GM23338 (cell line): ENCODE measurements around the gene TMEM131L. TPM values are rescaled to one million over a fixed set of nuclear protein-coding genes. Genes with fewer than 3 reads are reported as not detected.

Source experiments
- ATAC-seq: fragments of 200-7000 bp; cut with Tn5 transposase; 3 replicates; pipeline ENCODE4 v1.9.1; 2020
- DNase-seq: peaks from one replicate; pipeline ENCODE4 v3.0.0-alpha.2; 2015; ENCODE audit warnings: low spot score
- H2AFZ ChIP-seq: fragments of 200-600 bp; sonication (generic); 2 replicates; pipeline ENCODE4 v1.8.0; 2016; ENCODE audit warnings: antibody characterized with exemption, mild to moderate bottlenecking, moderate library complexity
- H3F3A ChIP-seq: fragments of 200-600 bp; sonication (generic); replicated peaks from 2 replicates; pipeline ENCODE4 v1.8.0; 2017; ENCODE audit warnings: antibody characterized with exemption, mixed run types, low read depth
- H3K27ac ChIP-seq: fragments of 200-600 bp; sonication (generic); 2 replicates; pipeline ENCODE4 v1.6.1; 2016; ENCODE audit warnings: low read depth
- H3K27me3 ChIP-seq: fragments of 200-600 bp; sonication (generic); 2 replicates; pipeline ENCODE4 v1.8.0; 2016; ENCODE audit warnings: mild to moderate bottlenecking, mixed run types, moderate library complexity; ENCODE audit not compliant: insufficient read depth
- H3K36me3 ChIP-seq: fragments of 200-600 bp; sonication (generic); 2 replicates; pipeline ENCODE4 v1.8.0; 2016; ENCODE audit warnings: mild to moderate bottlenecking; ENCODE audit not compliant: insufficient read depth
- H3K4me1 ChIP-seq: fragments of 200-600 bp; sonication (generic); 2 replicates; pipeline ENCODE4 v1.8.0; 2016; ENCODE audit warnings: mild to moderate bottlenecking, moderate library complexity; ENCODE audit not compliant: insufficient read depth
- H3K4me2 ChIP-seq: fragments of 200-600 bp; sonication (generic); 2 replicates; pipeline ENCODE4 v1.7.1; 2017; ENCODE audit warnings: mixed run types
- H3K4me3 ChIP-seq: fragments of 200-600 bp; sonication (generic); 2 replicates; pipeline ENCODE4 v1.6.1; 2016; ENCODE audit warnings: mixed run types
- H3K79me2 ChIP-seq: fragments of 200-600 bp; sonication (generic); replicated peaks from 2 replicates; pipeline ENCODE4 v1.8.0; 2017; ENCODE audit warnings: mild to moderate bottlenecking; ENCODE audit not compliant: insufficient read depth
- H3K9me2 ChIP-seq: fragments of 200-600 bp; sonication (generic); 2 replicates; pipeline ENCODE4 v1.8.0; 2017; ENCODE audit not compliant: insufficient read depth
- H4K20me1 ChIP-seq: fragments of 200-600 bp; sonication (generic); replicated peaks from 2 replicates; pipeline ENCODE4 v1.8.0; 2017; ENCODE audit warnings: mild to moderate bottlenecking; ENCODE audit not compliant: insufficient read depth
- H3K27ac Mint-ChIP-seq: 2 replicates; pipeline ENCODE4 v1.8.0; 2020; ENCODE audit warnings: inconsistent platforms, mild to moderate bottlenecking, moderate library complexity, mixed read lengths
- H3K27me3 Mint-ChIP-seq: 3 replicates; pipeline ENCODE4 v1.8.0; 2022; ENCODE audit warnings: low read depth, mild to moderate bottlenecking, moderate library complexity, mixed read lengths, inconsistent platforms; ENCODE audit not compliant: insufficient read depth, poor library complexity
- H3K36me3 Mint-ChIP-seq: 3 replicates; pipeline ENCODE4 v1.8.0; 2021; ENCODE audit warnings: low read depth, mild to moderate bottlenecking, inconsistent platforms, moderate library complexity, mixed read lengths
- H3K4me1 Mint-ChIP-seq: 3 replicates; pipeline ENCODE4 v1.8.0; 2020; ENCODE audit warnings: mild to moderate bottlenecking, inconsistent platforms, mixed read lengths
- H3K4me3 Mint-ChIP-seq: 3 replicates; pipeline ENCODE4 v1.8.0; 2021; ENCODE audit warnings: moderate library complexity, mild to moderate bottlenecking, inconsistent platforms, mixed read lengths
- H3K9me3 Mint-ChIP-seq: 3 replicates; pipeline ENCODE4 v1.8.0; 2020; ENCODE audit warnings: moderate library complexity, mild to moderate bottlenecking, inconsistent platforms, mixed read lengths
- STAT1 ChIP-seq: IDR thresholded peaks from one replicate; pipeline ENCODE4 v1.6.1; 2016; ENCODE audit warnings: antibody characterized with exemption; ENCODE audit not compliant: unreplicated experiment
- polyA plus RNA-seq: library from polyadenylated mRNA; unstranded; fragments of >200 nt; fragmentation: Nextera tagmentation; extraction: Ambion mirVana; gene quantifications from 2 replicates; pipeline ENCODE4 v1.2.1, GENCODE V29; 2016
- total RNA-seq: library from RNA; depleted of rRNA; stranded (reverse); fragments of >200 nt; shearing (Covaris generic); gene quantifications from 2 replicates; pipeline ENCODE4 v1.2.3, GENCODE V29; 2014
- TF ChIP-seq, protein P1 (sequence below): fragments of 250-450 bp; sonication (Bioruptor Pico); IDR thresholded peaks from 2 replicates; pipeline ENCODE4 v1.5.0; 2020; ENCODE audit warnings: mild to moderate bottlenecking, moderate library complexity

TMEM131L gene
- total and polyA plus RNA-seq, 2 experiments from 2014 or later = 11.1 to 32.2 TPM

DNA sequence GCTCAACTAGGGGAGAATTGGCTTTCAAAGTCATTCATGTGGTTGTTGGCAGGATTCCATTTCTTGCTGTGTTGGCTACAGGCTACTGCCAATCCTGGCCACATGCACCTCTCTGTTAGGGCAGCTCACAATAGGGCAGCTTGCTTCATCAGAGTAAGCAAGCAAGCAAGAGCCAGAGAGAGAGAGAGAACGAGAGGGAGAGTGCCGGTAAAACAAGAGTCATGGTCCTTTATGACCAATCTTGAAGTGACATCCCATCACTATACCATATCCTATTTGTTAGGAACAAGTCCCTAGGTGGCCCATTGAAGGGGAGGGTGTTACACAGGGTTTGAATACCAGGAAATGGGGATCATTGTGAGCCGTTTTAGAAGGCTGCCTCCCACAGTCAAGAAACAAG, 185.0 kb downstream of the TMEM131L start (continued):
- TF ChIP-seq, protein P1, sequence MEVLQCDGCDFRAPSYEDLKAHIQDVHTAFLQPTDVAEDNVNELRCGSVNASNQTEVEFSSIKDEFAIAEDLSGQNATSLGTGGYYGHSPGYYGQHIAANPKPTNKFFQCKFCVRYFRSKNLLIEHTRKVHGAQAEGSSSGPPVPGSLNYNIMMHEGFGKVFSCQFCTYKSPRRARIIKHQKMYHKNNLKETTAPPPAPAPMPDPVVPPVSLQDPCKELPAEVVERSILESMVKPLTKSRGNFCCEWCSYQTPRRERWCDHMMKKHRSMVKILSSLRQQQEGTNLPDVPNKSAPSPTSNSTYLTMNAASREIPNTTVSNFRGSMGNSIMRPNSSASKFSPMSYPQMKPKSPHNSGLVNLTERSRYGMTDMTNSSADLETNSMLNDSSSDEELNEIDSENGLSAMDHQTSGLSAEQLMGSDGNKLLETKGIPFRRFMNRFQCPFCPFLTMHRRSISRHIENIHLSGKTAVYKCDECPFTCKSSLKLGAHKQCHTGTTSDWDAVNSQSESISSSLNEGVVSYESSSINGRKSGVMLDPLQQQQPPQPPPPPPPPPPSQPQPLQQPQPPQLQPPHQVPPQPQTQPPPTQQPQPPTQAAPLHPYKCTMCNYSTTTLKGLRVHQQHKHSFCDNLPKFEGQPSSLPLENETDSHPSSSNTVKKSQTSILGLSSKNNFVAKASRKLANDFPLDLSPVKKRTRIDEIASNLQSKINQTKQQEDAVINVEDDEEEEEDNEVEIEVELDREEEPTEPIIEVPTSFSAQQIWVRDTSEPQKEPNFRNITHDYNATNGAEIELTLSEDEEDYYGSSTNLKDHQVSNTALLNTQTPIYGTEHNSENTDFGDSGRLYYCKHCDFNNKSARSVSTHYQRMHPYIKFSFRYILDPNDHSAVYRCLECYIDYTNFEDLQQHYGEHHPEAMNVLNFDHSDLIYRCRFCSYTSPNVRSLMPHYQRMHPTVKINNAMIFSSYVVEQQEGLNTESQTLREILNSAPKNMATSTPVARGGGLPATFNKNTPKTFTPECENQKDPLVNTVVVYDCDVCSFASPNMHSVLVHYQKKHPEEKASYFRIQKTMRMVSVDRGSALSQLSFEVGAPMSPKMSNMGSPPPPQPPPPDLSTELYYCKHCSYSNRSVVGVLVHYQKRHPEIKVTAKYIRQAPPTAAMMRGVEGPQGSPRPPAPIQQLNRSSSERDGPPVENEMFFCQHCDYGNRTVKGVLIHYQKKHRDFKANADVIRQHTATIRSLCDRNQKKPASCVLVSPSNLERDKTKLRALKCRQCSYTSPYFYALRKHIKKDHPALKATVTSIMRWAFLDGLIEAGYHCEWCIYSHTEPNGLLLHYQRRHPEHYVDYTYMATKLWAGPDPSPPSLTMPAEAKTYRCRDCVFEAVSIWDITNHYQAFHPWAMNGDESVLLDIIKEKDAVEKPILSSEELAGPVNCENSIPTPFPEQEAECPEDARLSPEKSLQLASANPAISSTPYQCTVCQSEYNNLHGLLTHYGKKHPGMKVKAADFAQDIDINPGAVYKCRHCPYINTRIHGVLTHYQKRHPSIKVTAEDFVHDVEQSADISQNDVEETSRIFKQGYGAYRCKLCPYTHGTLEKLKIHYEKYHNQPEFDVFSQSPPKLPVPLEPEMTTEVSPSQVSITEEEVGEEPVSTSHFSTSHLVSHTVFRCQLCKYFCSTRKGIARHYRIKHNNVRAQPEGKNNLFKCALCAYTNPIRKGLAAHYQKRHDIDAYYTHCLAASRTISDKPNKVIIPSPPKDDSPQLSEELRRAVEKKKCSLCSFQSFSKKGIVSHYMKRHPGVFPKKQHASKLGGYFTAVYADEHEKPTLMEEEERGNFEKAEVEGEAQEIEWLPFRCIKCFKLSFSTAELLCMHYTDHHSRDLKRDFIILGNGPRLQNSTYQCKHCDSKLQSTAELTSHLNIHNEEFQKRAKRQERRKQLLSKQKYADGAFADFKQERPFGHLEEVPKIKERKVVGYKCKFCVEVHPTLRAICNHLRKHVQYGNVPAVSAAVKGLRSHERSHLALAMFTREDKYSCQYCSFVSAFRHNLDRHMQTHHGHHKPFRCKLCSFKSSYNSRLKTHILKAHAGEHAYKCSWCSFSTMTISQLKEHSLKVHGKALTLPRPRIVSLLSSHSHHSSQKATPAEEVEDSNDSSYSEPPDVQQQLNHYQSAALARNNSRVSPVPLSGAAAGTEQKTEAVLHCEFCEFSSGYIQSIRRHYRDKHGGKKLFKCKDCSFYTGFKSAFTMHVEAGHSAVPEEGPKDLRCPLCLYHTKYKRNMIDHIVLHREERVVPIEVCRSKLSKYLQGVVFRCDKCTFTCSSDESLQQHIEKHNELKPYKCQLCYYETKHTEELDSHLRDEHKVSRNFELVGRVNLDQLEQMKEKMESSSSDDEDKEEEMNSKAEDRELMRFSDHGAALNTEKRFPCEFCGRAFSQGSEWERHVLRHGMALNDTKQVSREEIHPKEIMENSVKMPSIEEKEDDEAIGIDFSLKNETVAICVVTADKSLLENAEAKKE (CRISPR knock-in tag) = no peak
- no peak for TF ChIP-seq STAT1

- H3K4me3 Mint-ChIP-seq = no peak overlapping the region
These were observed 185.4 kb downstream of the TMEM131L start for GRCh38 chr4:153651587-153651986.

More at GRCh38 chr4:153651587-153651986, 185.4 kb downstream of the TMEM131L start:
- Histone ChIP-seq H3K4me2 (no peak overlapping the region; the same call in 1 of the 2 replicates), H3K79me2 (no peaks in the 10 kb centered on the region), H3K4me1 (peaks cover 12% of the 10 kb centered on the region; the same call in 1 of the 2 replicates), H4K20me1 (no peaks in the 10 kb centered on the region), H3K4me3 (no peak overlapping the region), H2AFZ (peak overlapping the region; percentile 93), H3K36me3 (no peaks in the 10 kb centered on the region), H3K27me3 (no peaks in the 10 kb centered on the region), H3K9me2 (no peaks in the 10 kb centered on the region), H3F3A (no peaks in the 10 kb centered on the region), H3K27ac (no peak overlapping the region)
- ATAC-seq (peak; percentile 46), DNase-seq (no peak)
- TF ChIP-seq STAT1 = no peak
- H3K36me3 Mint-ChIP-seq = no peaks in the 10 kb centered on the region
- peaks cover 7% of the 10 kb centered on the region for H3K27me3 Mint-ChIP-seq
- H3K4me1 Mint-ChIP-seq = peaks cover 17% of the 10 kb centered on the region
- no peaks in the 10 kb centered on the region for H3K9me3 Mint-ChIP-seq
- peak overlapping the region; percentile 40; the same call in 1 of the 2 replicates for H3K27ac Mint-ChIP-seq
